ENCODE data around the gene IRX6.

Gene IRX6

DNA sequence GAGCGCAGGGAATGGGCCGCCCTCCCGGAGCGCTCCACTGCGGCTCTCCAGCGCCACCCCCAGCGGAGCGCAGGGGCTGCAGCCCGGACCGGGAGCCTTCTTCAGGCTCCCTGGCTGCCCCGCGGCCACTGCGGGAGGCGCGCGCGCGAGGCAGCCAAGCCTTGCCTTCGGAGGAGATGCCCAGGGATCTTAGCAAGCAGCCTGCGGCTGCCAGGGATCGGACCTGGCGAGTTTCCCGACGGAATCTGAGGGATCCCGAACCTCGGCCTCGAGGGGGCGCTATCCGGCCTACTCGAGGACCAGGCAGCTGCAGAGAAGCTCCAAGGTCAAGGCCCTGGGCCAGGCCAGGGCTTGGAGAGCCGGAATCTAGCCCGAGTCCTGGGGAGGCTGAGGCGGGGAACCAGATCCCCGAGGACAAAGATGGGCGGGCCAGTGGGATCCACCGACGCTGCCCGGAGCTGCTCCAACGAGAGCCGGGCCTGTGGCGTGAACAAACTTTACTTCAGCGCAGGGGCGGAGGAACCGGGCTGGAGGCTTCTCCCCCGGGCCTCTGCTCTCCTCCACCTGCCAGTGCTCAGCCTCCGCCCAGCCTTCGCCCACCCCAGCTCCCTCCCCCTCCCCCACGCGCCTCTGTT lies at the start of gene IRX6:
Gene IRX6 (plus strand): TSS at position 567 of the 635 bp plus-strand sequence. CDS start 889 bp downstream, outside the sequence.
- H3K27ac ChIP-seq, result peak within 1 kb of the TSS; percentile 56
- TF ChIP-seq, protein P1, sequence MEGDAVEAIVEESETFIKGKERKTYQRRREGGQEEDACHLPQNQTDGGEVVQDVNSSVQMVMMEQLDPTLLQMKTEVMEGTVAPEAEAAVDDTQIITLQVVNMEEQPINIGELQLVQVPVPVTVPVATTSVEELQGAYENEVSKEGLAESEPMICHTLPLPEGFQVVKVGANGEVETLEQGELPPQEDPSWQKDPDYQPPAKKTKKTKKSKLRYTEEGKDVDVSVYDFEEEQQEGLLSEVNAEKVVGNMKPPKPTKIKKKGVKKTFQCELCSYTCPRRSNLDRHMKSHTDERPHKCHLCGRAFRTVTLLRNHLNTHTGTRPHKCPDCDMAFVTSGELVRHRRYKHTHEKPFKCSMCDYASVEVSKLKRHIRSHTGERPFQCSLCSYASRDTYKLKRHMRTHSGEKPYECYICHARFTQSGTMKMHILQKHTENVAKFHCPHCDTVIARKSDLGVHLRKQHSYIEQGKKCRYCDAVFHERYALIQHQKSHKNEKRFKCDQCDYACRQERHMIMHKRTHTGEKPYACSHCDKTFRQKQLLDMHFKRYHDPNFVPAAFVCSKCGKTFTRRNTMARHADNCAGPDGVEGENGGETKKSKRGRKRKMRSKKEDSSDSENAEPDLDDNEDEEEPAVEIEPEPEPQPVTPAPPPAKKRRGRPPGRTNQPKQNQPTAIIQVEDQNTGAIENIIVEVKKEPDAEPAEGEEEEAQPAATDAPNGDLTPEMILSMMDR (IDR thresholded peaks at IDR 0.05), result peak; percentile 89
- TF ChIP-seq ZFX (IDR thresholded peaks at IDR 0.05; ENCODE audit: borderline replicate concordance), result no peak

- H3K27ac ChIP-seq, result no peak overlapping the region
- TF ChIP-seq, protein P1 (IDR thresholded peaks at IDR 0.05), result no peak
- no peak for TF ChIP-seq ZFX (IDR thresholded peaks at IDR 0.05; ENCODE audit: borderline replicate concordance)
Observed at GRCh38 chr16:55274391-55274790, 49.6 kb upstream of the IRX6 start.

- no peak for TF ChIP-seq ZFX (IDR thresholded peaks at IDR 0.05; ENCODE audit: borderline replicate concordance)
- TF ChIP-seq, protein P1 (IDR thresholded peaks at IDR 0.05), result no peak
- H3K27ac ChIP-seq, result no peak overlapping the region
Observed at GRCh38 chr16:55275167-55275566, 48.8 kb upstream of the IRX6 start.

GRCh38 chr16:55275869-55276268 lies 48.1 kb upstream of the IRX6 start:
- TF ChIP-seq, protein P1 (IDR thresholded peaks at IDR 0.05), result no peak
- no peak for TF ChIP-seq ZFX (IDR thresholded peaks at IDR 0.05; ENCODE audit: borderline replicate concordance)

GRCh38 chr16:55277536-55277935 lies 46.5 kb upstream of the IRX6 start:
- no peak for TF ChIP-seq ZFX (IDR thresholded peaks at IDR 0.05; ENCODE audit: borderline replicate concordance)
- TF ChIP-seq, protein P1 (IDR thresholded peaks at IDR 0.05), result no peak
- no peak overlapping the region for H3K27ac ChIP-seq

More at GRCh38 chr16:55275869-55276268, 48.1 kb upstream of the IRX6 start:
- no peak overlapping the region for H3K27ac ChIP-seq

DNA sequence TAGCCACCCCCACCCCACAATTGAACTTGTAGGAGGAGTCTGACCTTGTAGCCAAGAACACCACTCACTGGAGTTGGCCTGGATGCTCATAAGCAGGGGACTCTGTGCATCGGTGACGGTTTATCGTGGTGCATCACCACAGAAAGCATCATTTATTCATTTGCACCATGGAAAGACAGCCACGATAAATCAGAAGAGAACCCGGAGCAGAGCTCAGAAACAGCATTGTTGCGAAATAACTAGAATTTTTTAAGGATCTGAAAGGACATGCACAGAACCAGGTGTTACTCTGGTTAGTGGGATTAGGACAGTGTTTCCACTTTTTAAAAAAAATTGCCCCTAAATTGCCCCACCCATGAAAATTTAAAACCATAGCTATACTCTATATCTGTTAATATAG lies 44.4 kb upstream of the IRX6 start:
- no peak overlapping the region for H3K27ac ChIP-seq
- TF ChIP-seq, protein P1 (IDR thresholded peaks at IDR 0.05), result no peak
- TF ChIP-seq ZFX (IDR thresholded peaks at IDR 0.05; ENCODE audit: borderline replicate concordance), result no peak

- H3K27ac ChIP-seq, result no peak overlapping the region
- TF ChIP-seq ZFX (IDR thresholded peaks at IDR 0.05; ENCODE audit: borderline replicate concordance), result no peak
- TF ChIP-seq, protein P1 (IDR thresholded peaks at IDR 0.05), result no peak
Observed at GRCh38 chr16:55280587-55280986, 43.4 kb upstream of the IRX6 start.
